Muscle layer of colon (tissue), 2 donors: ENCODE data around the gene ACTRT3.

Source experiments
- H3K27ac ChIP-seq: one replicate; pipeline ENCODE4 v1.7.0; 2013; ENCODE audit warnings: low read depth, mild to moderate bottlenecking, low read length, moderate library complexity
- H3K27me3 ChIP-seq, 2 donors: one replicate each; pipeline ENCODE4 v1.7.0; 2013; ENCODE audit warnings: low read length in 2 of 2, mild to moderate bottlenecking in 2 of 2; ENCODE audit not compliant: insufficient read depth in 2 of 2, control insufficient read depth in 1 of 2
- H3K36me3 ChIP-seq: one replicate; pipeline ENCODE4 v1.7.0; 2013; ENCODE audit warnings: mild to moderate bottlenecking, low read length; ENCODE audit not compliant: insufficient read depth
- H3K4me1 ChIP-seq: one replicate; pipeline ENCODE4 v1.7.0; 2013; ENCODE audit warnings: mild to moderate bottlenecking, low read length; ENCODE audit not compliant: insufficient read depth
- H3K4me3 ChIP-seq, 2 donors: one replicate each; pipeline ENCODE4 v1.7.0; 2013; ENCODE audit warnings: low read length in 2 of 2, low read depth in 1 of 2, mild to moderate bottlenecking in 1 of 2, moderate library complexity in 1 of 2
- H3K9ac ChIP-seq: one replicate; pipeline ENCODE4 v1.7.0; 2013; ENCODE audit warnings: low read length
- H3K9me3 ChIP-seq: one replicate; pipeline ENCODE4 v1.7.0; 2013; ENCODE audit warnings: mild to moderate bottlenecking, low read length
- donor health status: abdominal sarcoma.
- donor health status: Adenocarcinoma of cecum.

The ACTRT3 gene

DNA sequence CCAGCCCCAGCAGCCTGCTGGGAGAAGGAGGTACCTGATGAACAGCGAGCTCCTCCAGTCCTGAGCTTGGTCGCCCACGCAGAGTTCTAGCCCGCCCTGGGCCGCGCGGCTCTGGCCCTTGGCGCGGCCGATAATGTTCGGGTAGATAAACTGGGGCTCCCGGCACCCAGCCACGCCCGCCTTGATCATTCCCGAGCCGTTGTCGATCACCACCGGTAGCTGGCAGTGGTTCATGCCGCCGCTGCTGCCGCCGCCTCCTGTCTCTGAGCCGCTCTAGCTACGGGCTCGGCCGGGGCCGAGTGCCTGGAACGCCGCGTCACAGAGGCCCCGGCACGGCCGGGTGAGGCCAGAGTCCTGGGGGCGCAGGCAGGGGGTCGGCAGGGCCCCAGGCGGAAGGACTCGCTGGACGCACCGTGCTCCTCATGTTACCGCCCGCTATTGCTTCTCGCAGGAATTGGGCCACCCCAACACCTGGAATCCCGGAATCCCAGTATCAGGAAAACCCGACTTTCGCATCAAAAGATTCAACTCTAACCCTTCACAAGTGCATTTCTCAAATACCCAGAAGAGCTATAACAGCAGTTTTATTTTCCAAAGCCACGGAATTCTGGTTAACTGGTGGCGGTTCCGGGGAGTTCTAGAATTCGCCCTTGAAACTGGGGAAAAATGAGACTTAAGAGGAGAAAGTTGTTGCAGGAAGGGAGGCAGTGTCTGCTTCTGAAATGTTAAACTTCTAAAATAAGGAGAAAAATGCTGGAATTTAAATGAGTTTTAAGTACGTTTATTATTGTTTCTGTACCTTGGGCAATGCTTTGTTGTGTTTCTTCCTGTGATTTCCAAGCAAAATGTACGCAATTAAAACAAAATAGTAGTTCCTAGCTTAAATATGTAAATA, at the start of gene ACTRT3:
TSS of gene ACTRT3 (minus strand) at position 275 of the 895 bp plus-strand sequence. CDS start at position 234, 41 bp downstream.
- Histone ChIP-seq H3K27me3 (no peaks in the 10 kb centered on the region), H3K27ac (peak within 1 kb of the TSS; percentile 83)

DNA sequence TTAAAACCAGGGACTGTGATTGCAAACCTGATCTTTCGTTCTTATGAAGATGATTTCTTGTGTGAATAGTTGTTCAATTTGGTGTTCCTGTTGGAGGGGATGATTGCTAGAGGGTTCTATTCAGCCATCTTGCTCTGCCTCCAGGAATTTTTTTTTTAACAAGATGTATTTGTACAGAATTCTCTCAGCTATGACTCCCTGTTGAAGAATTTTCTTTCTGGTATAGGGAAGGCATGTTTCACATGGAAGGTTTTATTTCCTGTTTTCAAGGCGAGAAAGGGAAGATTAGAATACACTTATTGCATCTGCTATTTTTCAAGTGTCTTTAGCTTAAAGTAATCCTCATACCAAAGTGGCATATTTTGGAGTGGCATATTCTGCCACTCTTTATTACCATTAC, 49.0 kb upstream of the ACTRT3 start:
- Histone ChIP-seq H3K27ac (no peak overlapping the region), H3K4me1 (no peaks in the 10 kb centered on the region), H3K9ac (no peak overlapping the region), H3K36me3 (no peaks in the 10 kb centered on the region), H3K9me3 (no peaks in the 10 kb centered on the region), H3K27me3 (no peaks in the 10 kb centered on the region), H3K4me3 (no peak overlapping the region)

More for the DNA sequence above, at the start of gene ACTRT3:
- peaks cover 4% of the 10 kb centered on the region for H3K36me3 ChIP-seq
- H3K4me3 ChIP-seq, result peak within 1 kb of the TSS; percentile 72 to 92
- peak within 1 kb of the TSS; percentile 66 for H3K9ac ChIP-seq
- H3K4me1 ChIP-seq, result peaks cover 8% of the 10 kb centered on the region
- no peaks in the 10 kb centered on the region for H3K9me3 ChIP-seq

DNA sequence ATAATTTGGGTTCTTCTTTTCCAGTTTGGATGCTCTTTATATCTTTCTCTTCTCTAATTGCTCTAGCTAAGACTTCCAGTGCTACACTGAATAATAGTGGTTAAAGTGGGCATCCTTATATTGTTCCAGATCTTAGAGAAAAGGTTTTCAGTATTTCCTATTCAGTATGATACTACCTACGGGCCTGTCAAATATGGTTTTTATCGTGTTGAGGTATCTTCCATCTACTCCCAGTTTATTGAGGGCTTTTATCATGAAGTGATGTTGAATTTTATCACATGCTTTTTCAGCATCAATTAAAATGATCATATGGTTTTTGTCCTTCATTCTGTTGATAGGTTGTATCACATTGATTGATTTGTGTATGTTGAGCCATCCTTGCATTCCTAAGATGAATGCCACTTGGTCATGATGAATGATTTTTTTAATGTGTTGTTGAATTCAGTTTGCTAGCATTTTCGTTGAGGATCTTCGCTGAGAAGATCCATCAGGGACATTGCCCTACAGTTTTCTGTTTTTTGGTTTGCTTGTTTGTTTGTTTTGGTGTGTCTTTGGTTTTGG, 46.3 kb upstream of the ACTRT3 start:
- H3K4me1 ChIP-seq, result peaks cover 15% of the 10 kb centered on the region
- H3K36me3 ChIP-seq, result no peaks in the 10 kb centered on the region
- no peaks in the 10 kb centered on the region for H3K27me3 ChIP-seq
- H3K9ac ChIP-seq, result no peak overlapping the region
- H3K4me3 ChIP-seq, result no peak overlapping the region
- no peak overlapping the region for H3K27ac ChIP-seq
- no peaks in the 10 kb centered on the region for H3K9me3 ChIP-seq

DNA sequence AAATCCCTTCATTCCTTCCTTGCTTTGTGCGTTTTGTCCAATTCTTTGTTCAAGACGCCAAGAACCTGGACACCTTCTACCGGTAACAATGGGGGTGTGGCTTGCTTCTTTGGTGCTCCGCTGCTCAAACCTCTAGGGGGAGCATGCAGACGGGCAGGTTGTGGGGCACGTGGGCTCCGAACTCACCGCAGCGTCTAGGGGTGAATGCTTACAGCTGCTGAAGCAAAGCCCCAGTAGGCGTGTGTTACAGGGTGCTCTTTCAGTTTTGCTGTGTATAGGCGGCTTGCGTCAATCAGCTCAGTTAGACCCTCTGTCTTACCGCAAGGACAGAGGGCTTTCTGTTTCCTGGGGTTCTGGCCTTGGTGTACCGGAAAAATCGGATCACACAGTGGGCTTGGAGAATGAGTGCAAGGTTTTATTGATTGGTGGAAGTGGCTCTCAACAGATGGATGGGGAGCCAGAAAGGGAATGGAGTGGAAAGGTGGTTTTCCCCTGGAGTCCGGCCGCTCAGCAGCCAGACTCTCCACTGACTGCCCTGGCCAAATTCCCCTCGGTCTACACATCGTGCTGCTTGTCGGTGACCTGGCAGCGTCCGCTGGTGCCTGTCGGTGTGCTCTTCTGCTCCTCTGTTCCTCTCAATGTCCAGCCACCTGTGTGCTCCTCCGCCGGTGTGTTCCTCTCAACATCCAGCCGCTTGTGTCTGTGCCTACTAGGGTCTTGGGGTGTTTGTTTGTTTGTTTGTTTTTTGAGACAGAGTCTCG, 44.6 kb upstream of the ACTRT3 start:
- H3K9ac ChIP-seq, result no peak overlapping the region

DNA sequence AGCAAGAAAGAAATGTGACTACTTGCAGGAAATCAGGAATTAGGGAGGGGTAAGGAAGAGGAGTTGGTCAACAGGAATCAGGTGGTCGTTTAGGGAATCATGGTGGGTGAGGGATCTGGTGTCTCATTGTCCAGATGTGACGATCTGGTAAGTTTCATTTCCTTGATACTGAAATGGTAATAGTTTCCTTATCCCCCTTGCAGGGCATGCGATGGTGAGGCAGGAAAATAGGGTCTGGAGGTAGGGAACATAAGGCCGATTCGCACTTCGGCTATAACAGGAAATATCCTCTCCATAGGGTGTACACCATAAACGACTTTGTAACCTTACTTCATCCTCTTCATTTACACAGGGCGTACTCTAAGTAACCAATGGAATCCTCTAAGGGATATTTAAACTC, 43.9 kb upstream of the ACTRT3 start:
- Histone ChIP-seq H3K4me1 (peaks cover 15% of the 10 kb centered on the region), H3K27me3 (no peaks in the 10 kb centered on the region), H3K36me3 (no peaks in the 10 kb centered on the region), H3K4me3 (peak overlapping the region; percentile 73 to 82), H3K9me3 (no peaks in the 10 kb centered on the region), H3K9ac (peak overlapping the region; percentile 66), H3K27ac (no peak overlapping the region)

More for the DNA sequence above, 44.6 kb upstream of the ACTRT3 start:
- peaks cover 15% of the 10 kb centered on the region for H3K4me1 ChIP-seq
- H3K36me3 ChIP-seq, result no peaks in the 10 kb centered on the region
- no peaks in the 10 kb centered on the region for H3K9me3 ChIP-seq
- no peak overlapping the region for H3K27ac ChIP-seq
- peak overlapping the region; percentile 73 to 82 for H3K4me3 ChIP-seq
- H3K27me3 ChIP-seq, result no peaks in the 10 kb centered on the region

DNA sequence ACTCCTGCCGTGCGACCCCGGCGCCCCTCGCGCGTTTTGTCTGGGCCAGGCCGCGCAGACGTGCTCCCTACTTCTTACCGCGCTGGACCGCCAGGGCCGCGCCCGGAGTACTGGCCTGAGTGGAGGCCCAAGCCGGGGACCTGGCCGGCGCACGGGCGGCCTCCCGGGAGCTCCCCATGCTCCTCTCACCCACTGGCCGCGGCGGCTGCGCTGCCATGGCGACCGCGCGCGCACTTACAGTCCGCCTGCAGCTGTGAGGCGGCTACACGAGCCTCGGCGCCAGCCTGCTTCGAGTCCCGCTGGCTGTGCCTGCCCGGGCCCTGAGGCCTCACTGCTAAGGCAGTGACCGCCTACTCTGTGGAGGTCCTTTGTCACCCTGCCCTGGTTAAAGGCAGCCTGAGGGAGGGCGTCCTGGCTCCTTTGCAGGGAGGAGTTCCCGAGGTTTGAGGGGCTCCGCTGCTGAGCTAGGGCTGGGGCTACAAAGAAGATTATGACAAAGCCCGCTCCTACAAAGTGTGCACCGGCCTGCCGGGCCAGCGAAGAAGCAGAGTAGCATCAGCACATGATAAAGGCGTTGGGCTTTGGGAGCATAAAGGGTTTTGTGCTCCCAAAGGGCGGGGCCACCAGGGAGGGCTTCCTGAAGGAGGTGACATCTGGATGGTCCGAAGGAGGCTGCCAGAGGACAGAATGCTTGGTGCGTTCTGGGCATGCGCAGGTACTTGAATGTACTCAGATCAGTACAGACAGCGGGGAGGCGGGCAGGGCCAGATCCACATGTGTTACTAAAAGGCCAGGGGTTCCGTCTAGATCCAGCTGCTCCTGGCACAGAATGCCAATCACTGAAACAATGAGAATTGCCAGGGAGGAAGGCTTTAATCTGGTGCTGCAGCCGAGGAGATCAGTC, 43.2 kb upstream of the ACTRT3 start, which contains the start of the genes LRRC34 and LRRIQ4:
TSS of gene LRRC34 (minus strand) at position 573 of the 904 bp plus-strand sequence. CDS start at position 217, 356 bp downstream.
TSS of gene LRRIQ4 (plus strand) at position 539 of the 904 bp plus-strand sequence. CDS start 9,052 bp downstream, outside the sequence.
- Histone ChIP-seq H3K4me3 (peak within 1 kb of the TSS; percentile 73 to 82), H3K36me3 (no peaks in the 10 kb centered on the region), H3K9me3 (no peaks in the 10 kb centered on the region), H3K27ac (peak within 1 kb of the TSS; percentile 82), H3K27me3 (no peaks in the 10 kb centered on the region), H3K4me1 (peaks cover 15% of the 10 kb centered on the region), H3K9ac (peak within 1 kb of the TSS; percentile 66)

- H3K9me3 ChIP-seq, result no peaks in the 10 kb centered on the region
- no peaks in the 10 kb centered on the region for H3K36me3 ChIP-seq
- peak overlapping the region; percentile 82 for H3K27ac ChIP-seq
- H3K27me3 ChIP-seq, result no peaks in the 10 kb centered on the region
- H3K9ac ChIP-seq, result peak overlapping the region; percentile 66
- peak overlapping the region; percentile 73 to 82 for H3K4me3 ChIP-seq
- peaks cover 15% of the 10 kb centered on the region for H3K4me1 ChIP-seq
These were observed 42.4 kb upstream of the ACTRT3 start for GRCh38 chr3:169811631-169812331.

GRCh38 chr3:169809230-169809795, 40.0 kb upstream of the ACTRT3 start:
- Histone ChIP-seq H3K9ac (no peak overlapping the region), H3K9me3 (no peaks in the 10 kb centered on the region), H3K4me1 (peaks cover 15% of the 10 kb centered on the region), H3K27ac (no peak overlapping the region), H3K36me3 (no peaks in the 10 kb centered on the region), H3K27me3 (no peaks in the 10 kb centered on the region), H3K4me3 (no peak overlapping the region)

DNA sequence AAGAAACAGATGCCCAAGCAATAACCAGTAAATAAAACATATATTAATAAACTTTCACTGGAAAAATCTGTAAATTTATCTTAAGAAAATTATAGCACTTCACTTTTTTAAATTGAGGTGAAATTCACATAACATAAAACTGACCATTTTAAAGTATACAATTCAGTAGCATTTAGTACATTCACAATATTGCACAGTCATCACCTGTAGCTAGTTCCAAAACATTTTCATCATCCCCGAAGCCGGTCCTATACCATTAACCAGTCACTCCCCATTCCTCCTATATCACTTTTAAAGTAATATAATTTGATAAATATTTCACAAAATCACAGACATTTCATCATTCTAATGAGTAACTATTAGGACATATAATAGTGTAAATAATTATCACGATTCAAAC, 35.3 kb upstream of the ACTRT3 start:
- Histone ChIP-seq H3K36me3 (peaks cover 4% of the 10 kb centered on the region), H3K4me3 (no peak overlapping the region), H3K27me3 (no peaks in the 10 kb centered on the region), H3K9me3 (no peaks in the 10 kb centered on the region), H3K27ac (no peak overlapping the region), H3K9ac (no peak overlapping the region), H3K4me1 (no peaks in the 10 kb centered on the region)

- Histone ChIP-seq H3K36me3 (peaks cover 28% of the 10 kb centered on the region), H3K4me3 (no peak overlapping the region), H3K27ac (no peak overlapping the region), H3K4me1 (no peaks in the 10 kb centered on the region), H3K9me3 (no peaks in the 10 kb centered on the region), H3K9ac (no peak overlapping the region), H3K27me3 (no peaks in the 10 kb centered on the region)
These were observed 23.0 kb upstream of the ACTRT3 start for GRCh38 chr3:169792359-169792758.
